NCI-H748 treated with DMSO at 0.1 percent for 48 hours (cell line): Measurements from ENCODE around the gene FAHD2A.
"Not testable (repeated sequence)": the region's sequence is repeated elsewhere in the genome, so short reads cannot be mapped to it uniquely, and the experiment has no call there.

Source experiments
- DNase-seq: peaks from one replicate; lab custom pipeline; 2025; lab: John Stamatoyannopoulos, UW

The FAHD2A gene

GRCh38 chr2:95390881-95391321 lies 11.6 kb upstream of the FAHD2A start:
- DNase-seq: no peak

- no peak for DNase-seq
Observed at GRCh38 chr2:95391641-95392310, 10.7 kb upstream of the FAHD2A start.

- DNase-seq: no peak
Observed at GRCh38 chr2:95392320-95392719, 10.2 kb upstream of the FAHD2A start.

- DNase-seq: no peak
Observed at GRCh38 chr2:95392730-95393455, 9.6 kb upstream of the FAHD2A start.

GRCh38 chr2:95393901-95394300 lies 8.6 kb upstream of the FAHD2A start:
- DNase-seq: no peak

GRCh38 chr2:95399061-95399460 lies 3.4 kb upstream of the FAHD2A start:
- no peak for DNase-seq

- DNase-seq: no peak
Observed at GRCh38 chr2:95401480-95401879, 1.0 kb upstream of the FAHD2A start.

- not testable (repeated sequence) for DNase-seq
Observed at GRCh38 chr2:95402004-95402369, 521 bp upstream of the FAHD2A start.

- DNase-seq: not testable (repeated sequence)
Observed at GRCh38 chr2:95403204-95403721, 755 bp downstream of the FAHD2A start.

GRCh38 chr2:95403824-95404223 lies 1.3 kb downstream of the FAHD2A start:
- DNase-seq: not testable (repeated sequence)

GRCh38 chr2:95404676-95405075 lies 2.2 kb downstream of the FAHD2A start:
- not testable (repeated sequence) for DNase-seq

GRCh38 chr2:95411239-95411638 lies 8.7 kb downstream of the FAHD2A start:
- not testable (repeated sequence) for DNase-seq

- DNase-seq: peak; percentile 22
Observed at GRCh38 chr2:95414015-95414594, 11.6 kb downstream of the FAHD2A start.

GRCh38 chr2:95415138-95415537 lies 12.6 kb downstream of the FAHD2A start:
- DNase-seq: not testable (repeated sequence)

GRCh38 chr2:95415561-95415960 lies 13.1 kb downstream of the FAHD2A start:
- not testable (repeated sequence) for DNase-seq

- not testable (repeated sequence) for DNase-seq
Observed at GRCh38 chr2:95427196-95427867, 24.8 kb downstream of the FAHD2A start.

- DNase-seq: not testable (repeated sequence)
Observed at GRCh38 chr2:95429748-95430467, 27.4 kb downstream of the FAHD2A start.

GRCh38 chr2:95433373-95433772 lies 30.9 kb downstream of the FAHD2A start:
- not testable (repeated sequence) for DNase-seq

- not testable (repeated sequence) for DNase-seq
Observed at GRCh38 chr2:95433973-95434372, 31.5 kb downstream of the FAHD2A start.

GRCh38 chr2:95434507-95435076 lies 32.1 kb downstream of the FAHD2A start:
- not testable (repeated sequence) for DNase-seq
